ENCODE measurements around the gene ITPR1. TPM values are rescaled to one million over a fixed set of nuclear protein-coding genes. Genes with fewer than 3 reads are reported as not detected.

The ITPR1 gene
- total RNA-seq, 2 donors from 2014 or later, result 29.3 to 29.8 TPM

GRCh38 chr3:4804161-4805058, 311.3 kb downstream of the ITPR1 start:
- DNase-seq, result no peak
- no peaks in the 10 kb centered on the region for H3K27me3 ChIP-seq
- H3K9me3 ChIP-seq, result no peaks in the 10 kb centered on the region
- H3K27ac ChIP-seq, result no peak overlapping the region
- intact Hi-C loops (cut with DNase I), result no loop called here
- H3K36me3 ChIP-seq (replicated peaks in 1 of 2; ENCODE audit: insufficient read depth in 1 of 2, low read depth in 2 of 2), result no peaks in the 10 kb centered on the region
- TF ChIP-seq CTCF (IDR thresholded peaks at IDR 0.05), result no peak
- TF ChIP-seq POLR2A (IDR thresholded peaks at IDR 0.05), result no peak
- WGBS, 2 donors, result 93% methylated on average over 14 of the region's 14 CpGs
- H3K4me1 ChIP-seq, result peaks cover 11% of the 10 kb centered on the region
- H3K4me3 ChIP-seq, result no peak overlapping the region
- no peak for ATAC-seq

GRCh38 chr3:4805662-4806061, 312.5 kb downstream of the ITPR1 start:
- WGBS, 2 donors, result 78 to 88% methylated on average over 7 of the region's 7 CpGs
- intact Hi-C loops (cut with DNase I), result no loop called here
- DNase-seq (no peak), ATAC-seq (no peak)
- H3K27ac ChIP-seq, result no peak overlapping the region
- no peak overlapping the region for H3K4me3 ChIP-seq
- H3K27me3 ChIP-seq, result no peaks in the 10 kb centered on the region
- no peaks in the 10 kb centered on the region for H3K36me3 ChIP-seq (replicated peaks in 1 of 2; ENCODE audit: insufficient read depth in 1 of 2, low read depth in 2 of 2)
- H3K9me3 ChIP-seq, result no peaks in the 10 kb centered on the region
- peaks cover 11% of the 10 kb centered on the region for H3K4me1 ChIP-seq
- TF ChIP-seq POLR2A (IDR thresholded peaks at IDR 0.05), result no peak
- no peak for TF ChIP-seq CTCF (IDR thresholded peaks at IDR 0.05)

- no peaks in the 10 kb centered on the region for H3K9me3 ChIP-seq
- WGBS, 2 donors, result 91 to 94% methylated on average over 6 of the region's 6 CpGs
- H3K4me3 ChIP-seq, result no peak overlapping the region
- H3K36me3 ChIP-seq (replicated peaks in 1 of 2; ENCODE audit: insufficient read depth in 1 of 2, low read depth in 2 of 2), result no peaks in the 10 kb centered on the region
- H3K27me3 ChIP-seq, result no peaks in the 10 kb centered on the region
- no peak for TF ChIP-seq CTCF (IDR thresholded peaks at IDR 0.05)
- TF ChIP-seq POLR2A (IDR thresholded peaks at IDR 0.05), result no peak
- peaks cover 11% of the 10 kb centered on the region for H3K4me1 ChIP-seq
- H3K27ac ChIP-seq, result no peak overlapping the region
- no peak for DNase-seq
- no peak for ATAC-seq
- intact Hi-C loops (cut with DNase I), result no loop called here
These were observed 313.5 kb downstream of the ITPR1 start for GRCh38 chr3:4806535-4807108.

GRCh38 chr3:4807381-4808280, 314.5 kb downstream of the ITPR1 start:
- peak overlapping the region in 2 of 4 donors; percentile 32 to 55 for H3K27ac ChIP-seq
- intact Hi-C loops (cut with DNase I), result no loop called here
- no peaks in the 10 kb centered on the region for H3K36me3 ChIP-seq (replicated peaks in 1 of 2; ENCODE audit: insufficient read depth in 1 of 2, low read depth in 2 of 2)

More at GRCh38 chr3:4807381-4808280, 314.5 kb downstream of the ITPR1 start:
- 92 to 97% methylated on average over 13 of the region's 13 CpGs for WGBS, 2 donors
- H3K27me3 ChIP-seq, result no peaks in the 10 kb centered on the region
- no peak overlapping the region for H3K4me3 ChIP-seq
- no peaks in the 10 kb centered on the region for H3K9me3 ChIP-seq
- TF ChIP-seq POLR2A (IDR thresholded peaks at IDR 0.05), result no peak
- no peak for TF ChIP-seq CTCF (IDR thresholded peaks at IDR 0.05)
- ATAC-seq (no peak), DNase-seq (no peak)
- peaks cover 11% of the 10 kb centered on the region for H3K4me1 ChIP-seq
